ENCODE measurements around the gene FYB1. TPM values are rescaled to one million over a fixed set of nuclear protein-coding genes. Genes with fewer than 3 reads are reported as not detected.

Gene FYB1
- total and polyA plus RNA-seq, 2 experiments from 2014 or later, result not detected

- Mint-ChIP-seq H3K36me3 (ENCODE audit: low read depth) (no peaks in the 10 kb centered on the region), H3K4me3 (no peak overlapping the region), H3K27me3 (ENCODE audit: insufficient read depth, low read depth, poor library complexity) (no peaks in the 10 kb centered on the region), H3K9me3 (no peaks in the 10 kb centered on the region), H3K4me1 (no peaks in the 10 kb centered on the region; the same call in 2 of the 3 replicates), H3K27ac (no peak overlapping the region)
- no peak overlapping the region for H3K27ac ChIP-seq (ENCODE audit: low read depth)
- no peak overlapping the region for H3K4me3 ChIP-seq
- DNase-seq (ENCODE audit: low spot score) (no peak), ATAC-seq (no peak)
- no peaks in the 10 kb centered on the region for H3K27me3 ChIP-seq (ENCODE audit: insufficient read depth)
- H3K79me2 ChIP-seq (replicated peaks; ENCODE audit: insufficient read depth), result no peaks in the 10 kb centered on the region
- TF ChIP-seq CREB1 (CRISPR knock-in tag; IDR thresholded peaks at IDR 0.05; ENCODE audit: low read depth) (no peak), CTCF (conservative IDR thresholded peaks at IDR 0.05; ENCODE audit: low read depth in 2 of 2) (no peak), POLR2AphosphoS5 (IDR thresholded peaks at IDR 0.05; ENCODE audit: low read depth) (no peak), NANOG (IDR thresholded peaks at IDR 0.05; ENCODE audit: borderline replicate concordance) (no peak), JUNB (IDR thresholded peaks at IDR 0.05; ENCODE audit: unreplicated experiment) (no peak), ZNF331 (CRISPR knock-in tag; IDR thresholded peaks at IDR 0.05; ENCODE audit: low read depth) (no peak), EZH2 (IDR thresholded peaks at IDR 0.05; ENCODE audit: low read depth, unreplicated experiment) (no peak), EZH2phosphoT487 (IDR thresholded peaks at IDR 0.05; ENCODE audit: unreplicated experiment) (no peak), STAT1 (IDR thresholded peaks at IDR 0.05; ENCODE audit: unreplicated experiment) (no peak), ZNF114 (CRISPR knock-in tag; IDR thresholded peaks at IDR 0.05) (no peak), ETS1 (IDR thresholded peaks at IDR 0.05) (no peak)
- TF ChIP-seq, protein P1, sequence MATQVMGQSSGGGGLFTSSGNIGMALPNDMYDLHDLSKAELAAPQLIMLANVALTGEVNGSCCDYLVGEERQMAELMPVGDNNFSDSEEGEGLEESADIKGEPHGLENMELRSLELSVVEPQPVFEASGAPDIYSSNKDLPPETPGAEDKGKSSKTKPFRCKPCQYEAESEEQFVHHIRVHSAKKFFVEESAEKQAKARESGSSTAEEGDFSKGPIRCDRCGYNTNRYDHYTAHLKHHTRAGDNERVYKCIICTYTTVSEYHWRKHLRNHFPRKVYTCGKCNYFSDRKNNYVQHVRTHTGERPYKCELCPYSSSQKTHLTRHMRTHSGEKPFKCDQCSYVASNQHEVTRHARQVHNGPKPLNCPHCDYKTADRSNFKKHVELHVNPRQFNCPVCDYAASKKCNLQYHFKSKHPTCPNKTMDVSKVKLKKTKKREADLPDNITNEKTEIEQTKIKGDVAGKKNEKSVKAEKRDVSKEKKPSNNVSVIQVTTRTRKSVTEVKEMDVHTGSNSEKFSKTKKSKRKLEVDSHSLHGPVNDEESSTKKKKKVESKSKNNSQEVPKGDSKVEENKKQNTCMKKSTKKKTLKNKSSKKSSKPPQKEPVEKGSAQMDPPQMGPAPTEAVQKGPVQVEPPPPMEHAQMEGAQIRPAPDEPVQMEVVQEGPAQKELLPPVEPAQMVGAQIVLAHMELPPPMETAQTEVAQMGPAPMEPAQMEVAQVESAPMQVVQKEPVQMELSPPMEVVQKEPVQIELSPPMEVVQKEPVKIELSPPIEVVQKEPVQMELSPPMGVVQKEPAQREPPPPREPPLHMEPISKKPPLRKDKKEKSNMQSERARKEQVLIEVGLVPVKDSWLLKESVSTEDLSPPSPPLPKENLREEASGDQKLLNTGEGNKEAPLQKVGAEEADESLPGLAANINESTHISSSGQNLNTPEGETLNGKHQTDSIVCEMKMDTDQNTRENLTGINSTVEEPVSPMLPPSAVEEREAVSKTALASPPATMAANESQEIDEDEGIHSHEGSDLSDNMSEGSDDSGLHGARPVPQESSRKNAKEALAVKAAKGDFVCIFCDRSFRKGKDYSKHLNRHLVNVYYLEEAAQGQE (IDR thresholded peaks at IDR 0.05; ENCODE audit: unreplicated experiment), result no peak
- TF ChIP-seq, protein P2, sequence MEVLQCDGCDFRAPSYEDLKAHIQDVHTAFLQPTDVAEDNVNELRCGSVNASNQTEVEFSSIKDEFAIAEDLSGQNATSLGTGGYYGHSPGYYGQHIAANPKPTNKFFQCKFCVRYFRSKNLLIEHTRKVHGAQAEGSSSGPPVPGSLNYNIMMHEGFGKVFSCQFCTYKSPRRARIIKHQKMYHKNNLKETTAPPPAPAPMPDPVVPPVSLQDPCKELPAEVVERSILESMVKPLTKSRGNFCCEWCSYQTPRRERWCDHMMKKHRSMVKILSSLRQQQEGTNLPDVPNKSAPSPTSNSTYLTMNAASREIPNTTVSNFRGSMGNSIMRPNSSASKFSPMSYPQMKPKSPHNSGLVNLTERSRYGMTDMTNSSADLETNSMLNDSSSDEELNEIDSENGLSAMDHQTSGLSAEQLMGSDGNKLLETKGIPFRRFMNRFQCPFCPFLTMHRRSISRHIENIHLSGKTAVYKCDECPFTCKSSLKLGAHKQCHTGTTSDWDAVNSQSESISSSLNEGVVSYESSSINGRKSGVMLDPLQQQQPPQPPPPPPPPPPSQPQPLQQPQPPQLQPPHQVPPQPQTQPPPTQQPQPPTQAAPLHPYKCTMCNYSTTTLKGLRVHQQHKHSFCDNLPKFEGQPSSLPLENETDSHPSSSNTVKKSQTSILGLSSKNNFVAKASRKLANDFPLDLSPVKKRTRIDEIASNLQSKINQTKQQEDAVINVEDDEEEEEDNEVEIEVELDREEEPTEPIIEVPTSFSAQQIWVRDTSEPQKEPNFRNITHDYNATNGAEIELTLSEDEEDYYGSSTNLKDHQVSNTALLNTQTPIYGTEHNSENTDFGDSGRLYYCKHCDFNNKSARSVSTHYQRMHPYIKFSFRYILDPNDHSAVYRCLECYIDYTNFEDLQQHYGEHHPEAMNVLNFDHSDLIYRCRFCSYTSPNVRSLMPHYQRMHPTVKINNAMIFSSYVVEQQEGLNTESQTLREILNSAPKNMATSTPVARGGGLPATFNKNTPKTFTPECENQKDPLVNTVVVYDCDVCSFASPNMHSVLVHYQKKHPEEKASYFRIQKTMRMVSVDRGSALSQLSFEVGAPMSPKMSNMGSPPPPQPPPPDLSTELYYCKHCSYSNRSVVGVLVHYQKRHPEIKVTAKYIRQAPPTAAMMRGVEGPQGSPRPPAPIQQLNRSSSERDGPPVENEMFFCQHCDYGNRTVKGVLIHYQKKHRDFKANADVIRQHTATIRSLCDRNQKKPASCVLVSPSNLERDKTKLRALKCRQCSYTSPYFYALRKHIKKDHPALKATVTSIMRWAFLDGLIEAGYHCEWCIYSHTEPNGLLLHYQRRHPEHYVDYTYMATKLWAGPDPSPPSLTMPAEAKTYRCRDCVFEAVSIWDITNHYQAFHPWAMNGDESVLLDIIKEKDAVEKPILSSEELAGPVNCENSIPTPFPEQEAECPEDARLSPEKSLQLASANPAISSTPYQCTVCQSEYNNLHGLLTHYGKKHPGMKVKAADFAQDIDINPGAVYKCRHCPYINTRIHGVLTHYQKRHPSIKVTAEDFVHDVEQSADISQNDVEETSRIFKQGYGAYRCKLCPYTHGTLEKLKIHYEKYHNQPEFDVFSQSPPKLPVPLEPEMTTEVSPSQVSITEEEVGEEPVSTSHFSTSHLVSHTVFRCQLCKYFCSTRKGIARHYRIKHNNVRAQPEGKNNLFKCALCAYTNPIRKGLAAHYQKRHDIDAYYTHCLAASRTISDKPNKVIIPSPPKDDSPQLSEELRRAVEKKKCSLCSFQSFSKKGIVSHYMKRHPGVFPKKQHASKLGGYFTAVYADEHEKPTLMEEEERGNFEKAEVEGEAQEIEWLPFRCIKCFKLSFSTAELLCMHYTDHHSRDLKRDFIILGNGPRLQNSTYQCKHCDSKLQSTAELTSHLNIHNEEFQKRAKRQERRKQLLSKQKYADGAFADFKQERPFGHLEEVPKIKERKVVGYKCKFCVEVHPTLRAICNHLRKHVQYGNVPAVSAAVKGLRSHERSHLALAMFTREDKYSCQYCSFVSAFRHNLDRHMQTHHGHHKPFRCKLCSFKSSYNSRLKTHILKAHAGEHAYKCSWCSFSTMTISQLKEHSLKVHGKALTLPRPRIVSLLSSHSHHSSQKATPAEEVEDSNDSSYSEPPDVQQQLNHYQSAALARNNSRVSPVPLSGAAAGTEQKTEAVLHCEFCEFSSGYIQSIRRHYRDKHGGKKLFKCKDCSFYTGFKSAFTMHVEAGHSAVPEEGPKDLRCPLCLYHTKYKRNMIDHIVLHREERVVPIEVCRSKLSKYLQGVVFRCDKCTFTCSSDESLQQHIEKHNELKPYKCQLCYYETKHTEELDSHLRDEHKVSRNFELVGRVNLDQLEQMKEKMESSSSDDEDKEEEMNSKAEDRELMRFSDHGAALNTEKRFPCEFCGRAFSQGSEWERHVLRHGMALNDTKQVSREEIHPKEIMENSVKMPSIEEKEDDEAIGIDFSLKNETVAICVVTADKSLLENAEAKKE (CRISPR knock-in tag; IDR thresholded peaks at IDR 0.05), result no peak
- no peaks in the 10 kb centered on the region for H4K20me1 ChIP-seq (replicated peaks; ENCODE audit: insufficient read depth)
- no peaks in the 10 kb centered on the region for H3K4me1 ChIP-seq (ENCODE audit: insufficient read depth)
- H3K9me2 ChIP-seq (ENCODE audit: insufficient read depth), result no peaks in the 10 kb centered on the region
- H3K36me3 ChIP-seq (ENCODE audit: insufficient read depth), result no peaks in the 10 kb centered on the region
- H2AFZ ChIP-seq, result no peak overlapping the region
- no peak overlapping the region for H3K4me2 ChIP-seq
- no peaks in the 10 kb centered on the region for H3F3A ChIP-seq (replicated peaks; ENCODE audit: low read depth)
Measured at GRCh38 chr5:39225405-39226099, 6.2 kb upstream of the FYB1 start.

All from GM23338 (cell line).